HG03097 (cell line): ENCODE results near the gene EMCN.
"Not testable (repeated sequence)": the region's sequence is repeated elsewhere in the genome, so short reads cannot be mapped to it uniquely, and the experiment has no call there.

Experiments used
- ATAC-seq: cut with Tn5 transposase; IDR thresholded peaks from one replicate; pipeline ENCODE4 v1.9.1; 2021; ENCODE audit not compliant: unreplicated experiment, low FRiP score

Gene EMCN, protein sequence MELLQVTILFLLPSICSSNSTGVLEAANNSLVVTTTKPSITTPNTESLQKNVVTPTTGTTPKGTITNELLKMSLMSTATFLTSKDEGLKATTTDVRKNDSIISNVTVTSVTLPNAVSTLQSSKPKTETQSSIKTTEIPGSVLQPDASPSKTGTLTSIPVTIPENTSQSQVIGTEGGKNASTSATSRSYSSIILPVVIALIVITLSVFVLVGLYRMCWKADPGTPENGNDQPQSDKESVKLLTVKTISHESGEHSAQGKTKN

DNA sequence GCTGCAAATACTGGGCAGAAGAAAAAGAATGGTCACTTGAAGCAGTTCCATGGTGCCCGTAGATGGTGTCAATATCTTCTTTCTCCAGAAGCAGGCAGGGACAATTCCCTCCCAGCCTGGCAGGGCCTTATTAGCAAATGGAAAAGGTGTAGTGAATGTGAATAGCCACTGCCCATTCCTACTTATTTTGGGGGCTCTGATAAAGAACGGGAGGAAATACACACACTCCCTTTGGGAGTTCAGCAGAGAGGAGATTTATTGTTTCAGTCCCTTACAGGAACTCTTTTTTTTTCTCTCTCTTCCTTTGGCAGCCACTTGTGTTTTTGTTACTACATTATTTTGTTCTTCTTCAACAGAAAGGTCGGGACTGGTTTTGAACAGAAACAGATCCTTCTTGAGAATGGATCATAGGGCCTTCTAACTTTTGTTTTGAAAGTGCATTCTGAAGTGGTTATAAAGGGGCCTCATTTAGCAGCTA lies at the start of gene EMCN:
Gene EMCN, minus strand, starts transcription at position 159 of the 478 bp plus-strand sequence. Its CDS starts 108 bp downstream, at position 51.
- no peak for ATAC-seq

DNA sequence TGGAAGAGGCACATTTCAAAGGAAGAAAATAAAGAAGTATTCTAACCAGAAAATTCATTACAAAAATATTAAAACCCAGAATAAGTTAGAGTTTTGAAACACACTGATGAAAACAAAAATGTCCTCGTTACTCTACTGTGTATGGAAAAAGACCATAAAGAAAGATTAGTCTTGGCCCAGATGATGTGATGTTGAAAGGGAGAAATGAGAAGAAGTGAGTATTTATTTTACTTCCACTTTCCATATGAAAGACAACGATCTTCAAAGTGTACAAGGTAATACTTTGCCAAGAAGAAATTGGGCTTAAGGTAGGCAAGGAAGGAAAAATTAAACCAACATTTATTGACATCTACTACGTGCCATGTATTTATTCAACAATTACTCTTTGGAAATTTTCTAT lies 48.6 kb upstream of the EMCN start:
- ATAC-seq, result no peak

DNA sequence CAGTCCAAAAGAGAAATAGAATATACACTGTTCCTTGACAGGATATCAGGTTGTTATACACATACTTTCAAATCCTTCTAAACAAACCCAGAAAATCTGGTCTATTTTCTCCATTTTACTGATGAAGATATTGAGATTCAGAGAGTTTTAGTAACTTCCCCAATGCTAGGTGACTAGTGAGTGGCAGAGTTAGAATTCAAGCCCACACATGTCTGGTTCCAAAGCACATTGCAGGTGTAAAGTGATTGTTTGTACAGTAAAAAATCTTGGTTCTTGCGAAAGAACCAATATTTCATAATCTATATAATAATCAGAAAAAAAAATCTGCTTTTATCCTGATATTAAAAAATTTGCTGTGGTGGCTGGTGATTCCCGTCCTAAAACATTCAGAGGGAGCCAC lies 39.5 kb upstream of the EMCN start:
- no peak for ATAC-seq

DNA sequence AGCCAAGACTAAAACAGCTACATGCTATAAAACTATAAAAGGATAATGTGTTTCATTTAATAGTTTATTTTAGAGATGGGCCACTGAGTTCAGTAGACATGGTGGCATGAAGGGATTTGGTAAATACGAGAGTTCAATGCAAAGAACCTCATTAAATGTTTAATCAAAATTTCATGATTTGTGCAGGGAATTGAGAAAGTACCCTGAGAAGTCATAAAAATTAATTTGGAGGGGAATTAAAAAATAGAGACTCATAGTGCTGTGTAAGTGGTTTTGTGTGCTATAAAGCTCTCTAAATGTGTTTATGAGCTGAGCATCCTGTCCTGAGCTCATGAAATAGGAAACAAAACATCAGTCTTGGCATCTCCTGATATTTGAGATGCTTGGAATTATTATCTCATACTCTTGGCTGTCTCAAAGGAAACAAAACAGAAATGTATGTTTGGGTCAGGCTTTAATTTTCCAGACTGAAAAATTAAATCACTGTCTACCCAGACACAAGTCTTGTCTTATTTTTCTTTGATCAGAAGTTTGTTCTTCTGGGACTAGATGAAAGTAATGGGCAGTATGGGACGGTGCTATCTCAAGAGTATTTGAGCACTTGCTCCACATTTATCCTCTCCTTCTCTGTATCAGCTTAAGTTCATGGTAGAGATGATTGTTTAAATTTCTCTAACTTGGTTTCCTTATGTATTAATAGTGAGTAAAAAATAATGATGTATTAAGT lies 38.0 kb upstream of the EMCN start:
- no peak for ATAC-seq

DNA sequence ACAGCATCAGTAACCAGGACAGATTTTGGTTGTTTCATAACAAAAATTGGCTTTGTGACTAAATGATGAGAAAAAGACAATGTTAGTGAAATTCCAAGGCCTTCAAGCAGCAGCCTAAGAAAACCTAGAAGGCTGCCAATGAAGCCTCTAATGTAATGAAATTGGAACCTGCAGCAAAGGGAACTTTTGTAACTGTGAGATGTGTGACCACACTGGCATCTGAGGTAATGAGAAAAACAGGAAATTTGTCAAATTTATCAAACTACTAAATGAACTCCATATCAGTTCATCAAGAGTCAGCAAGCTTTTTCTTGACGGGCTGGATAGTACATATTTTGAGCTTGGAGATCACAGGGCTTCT lies 30.4 kb upstream of the EMCN start:
- no peak for ATAC-seq

DNA sequence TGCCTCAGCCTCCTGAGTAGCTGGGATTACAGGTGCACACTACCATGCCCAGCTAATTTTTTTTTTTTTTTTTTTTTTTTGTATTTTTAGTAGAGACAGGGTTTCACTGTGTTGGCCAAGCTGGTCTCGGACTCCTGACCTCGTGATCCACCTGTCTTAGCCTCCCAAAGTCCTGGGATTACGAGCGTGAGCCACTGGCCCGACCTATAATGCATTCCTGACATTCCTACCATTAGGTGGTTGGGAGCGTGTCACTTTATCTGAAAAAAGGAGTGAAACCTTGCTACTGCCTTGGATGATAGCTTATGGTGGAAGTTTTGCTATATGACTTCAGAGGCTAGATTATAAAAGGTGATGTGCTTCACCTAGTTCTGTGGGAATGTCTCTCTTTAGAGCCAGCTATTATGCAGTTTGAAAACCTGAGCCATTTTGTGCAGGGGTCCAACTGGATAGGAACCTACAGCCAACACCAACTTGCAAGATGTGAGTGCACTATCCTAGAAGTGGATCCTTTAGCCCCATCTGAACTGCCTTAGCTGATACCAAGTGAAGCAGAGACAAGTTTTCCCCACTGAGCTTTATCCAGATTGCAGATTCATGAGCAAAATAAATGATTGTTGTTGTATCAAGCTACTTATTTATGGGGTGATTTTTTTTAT lies 29.8 kb upstream of the EMCN start:
- ATAC-seq, result no peak

DNA sequence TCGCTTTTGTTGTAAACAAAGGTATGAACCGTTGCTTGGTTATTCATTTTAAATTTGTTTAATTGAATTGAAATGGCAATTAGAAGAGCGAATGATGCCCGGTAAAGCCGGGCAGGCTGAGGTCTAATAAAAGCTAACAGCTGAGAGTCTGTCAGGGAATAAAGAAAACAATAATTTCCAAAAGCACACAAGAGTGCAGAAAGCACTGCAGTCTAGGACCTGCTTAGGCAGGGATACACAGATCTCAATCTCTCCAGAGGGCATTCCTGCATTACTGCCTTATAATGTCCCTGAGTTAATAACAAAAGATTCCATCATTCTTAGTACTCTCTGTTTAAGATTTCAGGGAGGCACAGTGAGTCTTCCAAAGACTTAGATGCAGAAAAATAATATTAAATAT lies 27.6 kb upstream of the EMCN start:
- no peak for ATAC-seq

DNA sequence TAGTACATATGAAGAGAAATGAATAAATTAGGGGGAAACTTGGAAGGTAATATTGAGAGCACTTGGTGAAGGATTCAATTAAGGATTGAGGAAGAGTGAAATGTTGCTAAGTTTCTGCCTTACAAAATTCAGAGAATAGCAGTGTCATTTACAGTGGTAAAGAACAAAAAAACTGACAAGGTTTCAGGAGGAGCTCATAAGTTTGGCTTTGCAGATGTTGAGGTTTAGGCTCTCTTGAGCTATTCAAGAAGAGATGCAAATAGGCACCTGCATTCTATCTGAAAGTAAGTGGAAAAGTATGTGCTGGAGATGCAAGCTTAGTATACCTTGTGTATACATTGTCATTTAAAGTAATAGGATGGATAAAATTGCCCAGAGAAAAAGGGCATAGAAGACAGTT lies 22.3 kb upstream of the EMCN start:
- ATAC-seq, result no peak

DNA sequence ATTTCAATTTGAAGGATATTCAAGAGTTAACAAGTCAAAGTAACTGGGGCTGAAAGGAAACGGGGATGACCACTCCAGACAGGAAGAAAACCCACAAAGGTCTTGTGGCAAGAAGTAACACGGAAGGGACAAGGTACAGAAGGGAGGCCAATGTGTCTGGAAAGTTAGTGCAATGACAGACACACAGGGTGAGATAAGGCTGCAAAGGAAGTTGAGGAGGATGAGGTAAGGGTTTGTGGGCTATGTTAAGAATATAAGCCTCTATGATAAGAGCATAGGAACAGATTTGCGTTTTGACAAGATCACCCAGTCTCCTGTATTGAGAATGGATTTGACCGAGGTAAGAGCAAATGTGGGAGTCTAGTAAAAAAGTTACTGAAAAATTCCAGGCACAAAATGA lies 21.9 kb upstream of the EMCN start:
- no peak for ATAC-seq

DNA sequence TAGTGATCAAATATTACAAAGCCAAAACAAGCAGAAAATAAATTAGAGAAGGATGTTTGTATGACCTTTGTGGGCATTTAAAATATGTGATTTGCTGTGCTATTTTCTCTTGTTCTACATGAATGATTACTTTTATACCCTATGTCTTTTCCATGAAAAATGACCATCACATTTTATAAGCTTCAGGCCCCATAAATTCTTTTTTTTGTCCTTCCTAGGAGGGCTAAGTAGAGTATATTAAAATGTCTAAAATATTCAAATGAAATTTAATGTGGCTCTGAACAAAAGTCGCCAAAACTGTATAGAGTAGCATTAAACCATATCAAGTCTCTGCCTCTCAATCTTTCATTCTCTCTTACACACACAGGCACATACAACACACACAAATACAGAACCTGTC lies 15.9 kb upstream of the EMCN start:
- ATAC-seq, result no peak

DNA sequence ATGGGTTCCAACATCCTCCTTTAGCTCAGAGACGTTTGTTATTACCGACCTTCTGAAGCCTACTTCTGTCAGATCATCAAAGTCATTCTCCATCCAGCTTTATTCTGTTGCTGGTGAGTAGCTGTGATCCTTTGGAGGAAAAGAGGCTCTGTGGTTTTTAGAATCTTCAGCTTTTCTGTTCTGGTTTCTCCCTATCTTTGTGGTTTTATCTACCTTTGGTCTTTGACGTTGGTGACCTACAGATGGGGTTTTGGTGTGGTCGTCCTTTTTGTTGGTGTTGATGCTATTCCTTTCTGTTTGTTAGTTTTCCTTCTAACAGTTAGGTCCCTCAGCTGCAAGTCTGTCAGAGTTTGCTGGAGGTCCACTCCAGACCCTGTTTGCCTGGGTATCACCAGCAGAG lies 12.3 kb upstream of the EMCN start:
- not testable (repeated sequence) for ATAC-seq

DNA sequence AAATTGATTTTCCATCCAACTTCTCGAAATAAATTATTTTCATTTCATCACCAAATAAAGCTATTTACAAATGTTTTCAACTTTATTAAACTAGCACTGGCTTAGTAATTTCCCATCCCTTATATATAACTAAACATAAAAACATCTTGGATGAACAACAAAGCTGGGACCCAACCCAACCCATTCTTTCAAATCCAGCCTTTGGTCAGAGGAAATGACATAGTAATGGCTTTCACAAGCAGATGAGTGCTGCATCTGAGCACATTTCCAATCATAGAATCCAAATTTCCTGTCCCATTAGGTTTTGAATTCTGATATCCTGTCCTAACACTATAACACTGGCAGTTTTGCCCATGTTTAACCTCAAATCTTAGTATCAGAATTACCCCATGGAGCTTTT lies 7.9 kb upstream of the EMCN start:
- no peak for ATAC-seq

DNA sequence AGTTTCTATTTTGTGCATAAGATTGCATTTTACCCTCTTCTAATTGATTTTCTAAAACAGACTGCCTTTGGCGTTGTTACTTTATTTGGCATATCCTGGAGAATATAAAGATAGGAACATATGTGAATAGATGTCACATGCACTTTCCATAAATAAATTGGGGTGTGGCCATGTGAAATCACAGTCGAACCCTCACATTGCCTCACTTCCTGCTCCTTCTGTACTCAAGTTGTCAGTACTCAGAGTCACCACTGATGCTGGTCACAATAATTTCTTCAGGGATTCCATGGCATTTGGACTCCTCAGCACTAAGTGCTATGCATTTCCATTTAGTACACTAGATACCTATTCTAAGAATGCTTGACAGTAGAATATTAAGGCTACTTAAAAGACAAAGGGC lies 1.4 kb upstream of the EMCN start:
- no peak for ATAC-seq

DNA sequence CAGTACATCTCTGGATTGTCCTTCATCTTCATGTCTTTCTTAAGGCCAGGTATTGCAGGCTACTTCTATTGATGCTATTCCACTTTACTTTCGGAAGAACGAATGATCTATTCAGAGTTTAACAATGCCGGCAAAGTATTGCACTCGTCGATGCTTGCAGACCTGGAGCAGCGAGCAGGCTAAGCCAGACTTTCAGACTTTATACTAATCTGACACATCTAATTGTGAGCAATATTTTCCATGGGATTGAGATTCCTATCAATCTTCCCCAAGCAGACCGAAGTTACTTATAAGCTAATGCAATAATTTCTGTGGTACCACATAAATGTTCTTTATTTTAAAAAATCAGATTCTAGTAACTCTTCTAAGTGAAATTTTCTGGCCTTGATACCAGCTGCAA lies 1.6 kb downstream of the EMCN start:
- no peak for ATAC-seq

DNA sequence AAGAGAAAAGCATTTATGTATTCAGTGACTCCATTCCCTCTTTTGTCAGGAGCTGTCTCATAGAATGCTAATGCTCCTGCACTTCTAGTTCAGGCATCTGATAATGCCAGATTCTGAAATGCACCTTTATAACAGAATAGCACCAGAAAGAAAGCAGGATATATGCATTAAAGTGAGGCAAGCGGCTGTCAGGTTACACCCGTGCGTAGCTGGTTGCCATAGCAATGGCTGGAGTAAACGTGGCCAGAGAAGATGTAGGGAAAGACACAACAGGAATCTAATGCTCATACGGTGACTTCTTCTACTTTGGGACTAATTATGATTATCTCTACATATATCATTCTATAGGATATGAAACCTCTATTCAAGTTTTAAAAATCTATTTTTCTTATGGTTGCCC lies 5.9 kb downstream of the EMCN start:
- ATAC-seq, result no peak

DNA sequence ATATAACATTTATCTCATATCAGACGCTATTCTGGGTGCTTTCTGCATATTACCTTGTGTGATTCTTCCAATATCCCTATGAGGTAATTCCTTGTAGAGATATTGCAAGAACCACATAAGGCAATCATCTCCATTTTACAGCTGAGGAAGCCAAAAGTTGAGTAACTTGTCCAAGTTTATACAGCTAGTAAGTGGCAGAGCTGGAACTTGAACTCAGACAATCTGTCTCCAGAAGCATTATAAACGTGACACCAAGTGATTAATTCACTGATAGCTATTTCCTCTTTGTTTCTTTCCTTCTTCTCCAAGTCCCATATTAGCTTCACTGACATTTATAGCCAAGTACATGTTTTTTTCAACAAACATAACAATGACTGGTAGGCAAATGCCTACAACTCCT lies 7.3 kb downstream of the EMCN start:
- ATAC-seq, result no peak

DNA sequence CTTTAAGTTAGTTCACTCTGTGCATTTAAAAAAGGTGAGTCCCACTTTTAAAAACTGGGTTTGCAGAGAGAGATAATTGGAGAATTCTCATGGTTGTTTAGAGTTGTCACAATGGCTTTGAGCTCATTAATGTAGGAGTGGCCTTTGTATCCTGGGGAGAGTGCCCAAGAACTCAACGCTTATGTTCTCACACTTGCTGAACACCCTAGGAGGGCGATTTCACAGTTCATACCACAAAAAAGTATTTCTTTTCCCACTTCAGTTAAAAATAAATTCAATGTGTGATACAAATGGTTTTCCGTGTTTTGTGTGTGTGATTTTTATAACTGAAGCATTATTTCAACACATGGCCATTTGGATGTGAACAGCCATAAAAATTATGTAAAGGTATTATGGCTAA lies 8.4 kb downstream of the EMCN start:
- no peak for ATAC-seq

DNA sequence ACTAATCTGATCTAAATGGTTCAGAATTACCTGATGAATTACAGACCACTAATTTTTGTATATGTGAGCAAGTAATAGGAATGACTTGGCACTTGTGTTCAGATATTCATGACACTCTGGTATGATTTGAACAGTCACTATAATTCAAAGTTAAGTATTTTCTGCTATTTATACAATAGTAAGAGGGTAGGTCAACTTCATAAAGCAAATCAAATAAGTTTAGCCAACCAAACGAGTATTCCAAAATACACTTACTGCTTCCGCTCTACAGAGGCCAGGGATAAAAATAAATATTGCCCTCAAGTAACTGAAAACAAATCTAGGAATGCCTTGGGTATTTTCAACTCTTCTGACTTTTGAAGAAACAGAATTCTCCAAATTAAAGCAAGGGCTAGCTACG lies 9.1 kb downstream of the EMCN start:
- ATAC-seq, result no peak

DNA sequence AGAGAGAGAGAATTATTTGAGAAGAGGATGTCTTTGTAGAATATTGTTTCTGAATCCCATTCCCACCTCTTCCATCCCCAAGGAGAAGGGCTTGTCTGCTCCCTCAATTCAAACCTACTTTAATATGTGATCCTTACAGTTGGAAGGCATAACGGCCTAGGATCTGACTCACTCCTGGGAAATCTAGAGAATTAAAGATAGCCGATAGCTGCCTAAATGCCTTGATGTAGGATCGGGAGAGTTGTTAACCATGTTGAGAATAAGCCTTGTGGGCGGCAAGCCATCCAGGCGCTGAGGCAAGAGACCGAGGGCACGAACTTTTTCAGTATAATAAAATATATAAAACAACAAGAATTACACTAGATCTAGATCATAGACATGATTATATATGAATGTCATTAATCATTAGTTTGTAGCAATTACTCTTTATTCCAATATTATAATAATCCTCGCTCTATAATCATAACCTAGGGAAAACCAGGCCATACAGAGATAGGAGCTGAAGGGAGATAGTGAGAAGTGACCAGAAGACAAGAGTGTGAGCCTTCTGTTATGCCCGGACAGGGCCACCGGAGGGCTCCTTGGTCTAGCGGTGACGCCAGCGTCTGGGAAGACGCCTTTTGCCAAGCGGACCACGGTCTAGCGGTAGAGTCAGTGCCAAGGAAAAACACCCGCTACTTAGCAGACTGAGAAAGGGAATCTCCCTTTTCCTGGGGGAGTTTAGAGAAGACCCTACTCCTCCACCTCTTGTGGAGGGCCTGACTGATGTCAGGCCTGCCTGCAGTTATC lies 13.5 kb downstream of the EMCN start:
- no peak for ATAC-seq

DNA sequence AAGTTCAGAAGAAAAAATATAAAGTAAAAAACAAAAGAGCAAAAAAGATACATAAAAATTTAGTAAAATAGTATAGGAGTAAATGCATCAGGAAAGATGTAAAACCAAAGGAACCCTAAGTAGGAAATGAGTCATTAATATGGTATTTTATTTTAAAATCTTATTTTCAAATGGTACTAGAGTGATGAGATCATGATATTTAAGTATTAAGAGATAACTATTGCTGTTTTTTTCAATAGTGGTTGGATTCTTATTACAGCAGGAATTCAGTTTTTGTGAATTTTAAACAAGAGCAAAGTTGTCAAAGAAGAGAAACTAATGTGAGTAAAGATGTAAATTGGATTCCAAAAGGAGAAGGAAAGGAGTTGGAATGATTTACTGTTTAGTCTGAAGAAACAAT lies 20.0 kb downstream of the EMCN start:
- ATAC-seq, result no peak

DNA sequence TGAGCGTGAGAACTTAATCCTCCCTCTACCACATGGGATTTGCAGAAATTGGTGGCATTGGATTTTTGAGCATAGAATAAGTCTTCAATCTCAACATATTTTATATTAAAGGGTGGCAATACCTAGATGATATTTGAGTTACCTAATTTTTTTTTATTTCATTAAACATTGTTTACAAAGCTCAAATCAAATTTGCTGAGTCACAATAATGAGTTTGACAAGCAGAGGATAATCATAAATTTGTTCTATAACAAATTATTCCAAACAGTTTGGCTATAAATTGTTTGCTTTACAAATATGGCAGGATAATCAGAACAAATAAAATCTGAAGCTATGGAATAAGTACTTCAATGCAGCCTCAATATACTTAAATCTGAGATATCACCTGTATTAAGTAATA lies 22.7 kb downstream of the EMCN start:
- ATAC-seq, result no peak
